ENCODE results near the gene LAMB2. TPM values are rescaled to one million over a fixed set of nuclear protein-coding genes. Genes with fewer than 3 reads are reported as not detected.

The LAMB2 gene
- total RNA-seq, 3 donors from 2014 or later, result 52.1 to 354 (median 82.0) TPM

DNA sequence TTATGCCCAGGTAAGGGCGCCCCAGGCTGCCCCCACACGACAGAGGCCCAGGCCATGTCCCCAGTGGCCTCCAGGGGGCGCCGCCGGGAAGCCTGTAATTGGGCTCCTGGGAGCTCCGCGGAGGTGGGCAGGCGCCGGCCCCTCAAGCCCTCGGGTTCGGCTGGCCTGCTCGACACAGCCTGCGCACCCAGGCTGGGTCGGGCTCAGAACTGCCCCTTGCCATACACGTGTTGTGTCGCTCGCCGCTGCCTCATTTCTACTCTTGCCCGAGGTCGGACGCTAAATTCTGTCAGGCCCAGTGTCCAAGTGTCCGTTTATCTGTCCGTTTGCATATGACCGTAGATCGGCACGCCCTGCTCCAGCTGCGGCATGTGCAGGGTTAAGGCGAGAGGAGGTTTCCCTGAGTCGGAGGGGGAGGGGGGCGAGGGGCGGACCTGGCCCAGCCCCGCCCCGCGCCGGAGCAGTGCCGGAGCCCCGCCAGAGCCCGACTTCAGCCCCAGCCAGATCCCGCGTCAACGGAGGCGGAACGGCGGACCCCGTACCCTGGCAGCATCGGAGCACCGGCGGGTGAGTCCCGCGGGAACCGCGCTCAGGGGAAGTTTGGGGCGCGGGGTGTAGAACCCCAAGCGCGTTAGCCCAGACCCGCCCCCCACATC, 38.4 kb upstream of the LAMB2 start, which contains the start of gene KLHDC8B:
KLHDC8B (plus strand) TSS at position 480 of the 656 bp plus-strand sequence. CDS start 1,172 bp downstream, outside the sequence.
- Histone ChIP-seq H3K4me3 (peak within 1 kb of the TSS; percentile 48), H3K36me3 (ENCODE audit: low read depth) (no peaks in the 10 kb centered on the region), H3K4me1 (ENCODE audit: low read depth) (peaks cover 25% of the 10 kb centered on the region), H3K9me3 (no peaks in the 10 kb centered on the region)
- TF ChIP-seq, protein P1, sequence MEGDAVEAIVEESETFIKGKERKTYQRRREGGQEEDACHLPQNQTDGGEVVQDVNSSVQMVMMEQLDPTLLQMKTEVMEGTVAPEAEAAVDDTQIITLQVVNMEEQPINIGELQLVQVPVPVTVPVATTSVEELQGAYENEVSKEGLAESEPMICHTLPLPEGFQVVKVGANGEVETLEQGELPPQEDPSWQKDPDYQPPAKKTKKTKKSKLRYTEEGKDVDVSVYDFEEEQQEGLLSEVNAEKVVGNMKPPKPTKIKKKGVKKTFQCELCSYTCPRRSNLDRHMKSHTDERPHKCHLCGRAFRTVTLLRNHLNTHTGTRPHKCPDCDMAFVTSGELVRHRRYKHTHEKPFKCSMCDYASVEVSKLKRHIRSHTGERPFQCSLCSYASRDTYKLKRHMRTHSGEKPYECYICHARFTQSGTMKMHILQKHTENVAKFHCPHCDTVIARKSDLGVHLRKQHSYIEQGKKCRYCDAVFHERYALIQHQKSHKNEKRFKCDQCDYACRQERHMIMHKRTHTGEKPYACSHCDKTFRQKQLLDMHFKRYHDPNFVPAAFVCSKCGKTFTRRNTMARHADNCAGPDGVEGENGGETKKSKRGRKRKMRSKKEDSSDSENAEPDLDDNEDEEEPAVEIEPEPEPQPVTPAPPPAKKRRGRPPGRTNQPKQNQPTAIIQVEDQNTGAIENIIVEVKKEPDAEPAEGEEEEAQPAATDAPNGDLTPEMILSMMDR (IDR thresholded peaks at IDR 0.05), result peak; percentile 96
- intact Hi-C loops (cut with DNase I, micrococcal nuclease), result no loop called here
- DNase-seq (peak; percentile 84 to 89 (median 89)), ATAC-seq (peak; percentile 88)

DNA sequence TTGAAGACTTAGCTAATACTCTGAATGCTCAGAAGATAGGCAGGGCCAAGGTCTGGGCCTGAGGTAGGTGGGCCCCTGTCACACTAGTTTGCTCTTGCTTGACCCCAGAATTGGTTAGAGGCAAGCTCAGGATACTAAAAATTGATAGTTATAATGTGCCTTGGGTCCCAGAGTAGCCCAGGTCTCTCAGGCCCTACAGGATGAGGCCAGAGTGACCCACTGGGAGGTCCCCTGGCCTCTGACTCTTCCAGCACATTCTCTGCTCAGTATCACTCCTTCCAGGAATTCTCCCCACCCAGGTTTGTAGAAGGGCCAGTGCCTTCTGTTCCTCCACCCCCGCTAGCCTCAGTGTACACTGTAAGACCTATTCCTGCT, 37.9 kb upstream of the LAMB2 start:
- Histone ChIP-seq H3K9me3 (no peaks in the 10 kb centered on the region), H3K4me1 (ENCODE audit: low read depth) (peaks cover 26% of the 10 kb centered on the region), H3K4me3 (no peak overlapping the region), H3K36me3 (ENCODE audit: low read depth) (no peaks in the 10 kb centered on the region)
- ATAC-seq (no peak), DNase-seq (no peak)
- intact Hi-C loops (cut with DNase I, micrococcal nuclease), result no loop called here
- TF ChIP-seq, protein P1 (IDR thresholded peaks at IDR 0.05), result no peak

DNA sequence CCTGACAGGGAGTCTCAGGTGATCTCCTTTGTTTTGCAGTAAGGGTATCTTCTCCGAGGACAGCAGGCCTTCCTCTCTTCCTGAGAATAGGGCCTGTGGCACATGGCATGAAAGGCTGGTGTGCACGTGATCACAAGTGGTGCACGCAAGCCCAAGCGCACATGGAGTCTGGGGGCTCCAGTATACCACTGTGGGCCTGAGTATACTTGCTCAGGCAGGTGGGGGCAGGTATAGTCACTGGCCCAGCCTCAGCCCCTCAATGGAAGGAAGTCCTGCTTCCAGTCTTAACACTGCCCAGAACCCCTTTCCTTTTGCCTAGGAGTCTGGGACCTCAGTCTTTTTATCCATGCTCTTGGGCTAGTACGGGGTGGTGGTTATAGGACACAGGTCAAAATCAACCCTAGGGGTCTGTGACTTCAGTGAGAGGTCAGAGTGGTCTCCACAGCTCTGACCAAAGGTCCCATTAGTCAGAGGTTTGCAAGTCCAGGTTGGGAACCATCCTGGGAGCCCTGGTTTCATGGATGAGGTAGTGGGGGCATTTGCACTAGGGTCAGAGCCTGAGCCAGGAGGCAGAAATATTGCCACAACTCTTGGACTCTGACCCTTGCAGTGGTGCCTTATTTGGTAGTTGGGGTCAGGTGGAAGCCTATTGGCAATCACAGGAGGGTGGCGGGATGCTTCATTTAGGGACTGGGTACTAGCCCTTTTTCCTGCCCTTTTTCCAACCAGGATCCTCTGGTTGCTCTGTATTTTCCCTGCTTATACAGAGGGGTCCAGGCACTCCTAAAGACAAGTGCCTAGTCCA, 34.1 kb upstream of the LAMB2 start:
- no peak for ATAC-seq
- intact Hi-C loops (cut with DNase I, micrococcal nuclease), result loop anchor here in 1 of 2 donors (10.0 kb wide), 1 partner anchor 288 kb away; no protein-coding TSS in a partner anchor
- Histone ChIP-seq H3K4me1 (ENCODE audit: low read depth) (peaks cover 20% of the 10 kb centered on the region), H3K36me3 (ENCODE audit: low read depth) (no peaks in the 10 kb centered on the region), H3K4me3 (no peak overlapping the region), H3K9me3 (no peaks in the 10 kb centered on the region)
- TF ChIP-seq, protein P1 (IDR thresholded peaks at IDR 0.05), result no peak
- DNase-seq, result no peak

DNA sequence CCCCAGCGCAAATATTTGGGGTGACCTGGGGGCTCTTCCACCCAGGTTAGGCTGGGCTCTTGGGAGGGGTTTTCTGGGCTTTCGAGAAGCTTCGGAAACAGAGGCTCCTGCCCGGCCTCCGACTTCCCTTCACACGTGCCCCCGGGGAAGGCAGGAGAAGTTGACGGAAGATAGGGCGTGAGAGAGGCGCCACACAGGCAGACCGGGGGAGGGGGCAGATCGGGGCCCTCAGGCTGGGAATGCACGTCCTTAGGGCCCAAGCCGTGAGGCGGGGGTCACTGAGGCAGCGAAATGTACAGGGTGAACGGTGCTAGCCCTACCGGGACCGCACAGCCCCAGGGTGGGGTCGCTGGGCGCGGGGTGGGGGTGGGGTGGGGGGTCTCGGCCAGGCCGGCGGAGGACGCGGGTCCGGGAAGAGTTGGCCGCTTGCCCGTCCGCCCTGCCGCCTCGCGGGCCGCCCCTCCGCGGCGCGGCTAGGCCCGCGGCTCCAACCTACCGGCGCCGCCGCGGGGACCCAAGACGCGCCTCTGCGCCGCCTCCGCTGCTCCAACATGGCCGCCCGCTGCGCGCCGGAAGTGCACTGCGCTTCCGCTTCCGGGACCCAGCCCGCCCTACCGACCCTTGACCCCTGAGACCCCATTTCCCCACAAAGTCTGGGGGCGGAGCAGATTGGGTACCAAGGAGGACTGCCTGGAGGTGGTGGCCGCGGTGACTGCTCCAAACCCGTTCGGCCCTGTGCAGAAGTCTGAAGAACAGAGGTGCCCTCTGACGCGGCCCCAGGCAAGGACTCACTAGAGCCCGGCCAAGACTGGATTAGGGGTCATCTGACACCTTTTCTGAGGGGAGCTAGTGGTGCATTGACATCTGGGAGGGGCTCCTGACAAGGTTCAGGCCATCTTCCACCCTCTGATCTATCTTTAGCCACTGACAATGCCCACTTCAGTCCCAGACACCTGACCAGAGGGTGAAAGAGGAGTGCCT, 33.2 kb upstream of the LAMB2 start, which contains the start of gene CCDC71:
CCDC71 (minus strand) TSS at position 561 of the 981 bp plus-strand sequence. CDS start 2,123 bp downstream, outside the sequence.
- Histone ChIP-seq H3K4me1 (ENCODE audit: low read depth) (peaks cover 20% of the 10 kb centered on the region), H3K9me3 (no peaks in the 10 kb centered on the region), H3K36me3 (ENCODE audit: low read depth) (no peaks in the 10 kb centered on the region), H3K4me3 (peak within 1 kb of the TSS; percentile 98)
- DNase-seq (peak; percentile 79 to 83 (median 82)), ATAC-seq (peak; percentile 86)
- TF ChIP-seq, protein P1 (IDR thresholded peaks at IDR 0.05), result no peak
- intact Hi-C loops (cut with DNase I, micrococcal nuclease), result loop anchor here in 1 of 2 donors (10.0 kb wide), 1 partner anchor 289 kb away; no protein-coding TSS in a partner anchor
